PC-3 (cell line): ENCODE results near the gene HNRNPM.

ENCODE experiments used
- EZH2 ChIP-seq: fragments of 300-600 bp; sonication (generic); IDR thresholded peaks from one replicate; pipeline ENCODE4 v1.6.1; 2017; ENCODE audit warnings: antibody characterized with exemption, mild to moderate bottlenecking, low read length; ENCODE audit not compliant: unreplicated experiment
- TF ChIP-seq, protein P1 (sequence below): fragments of 300-600 bp; sonication (generic); conservative IDR thresholded peaks from 2 replicates; pipeline ENCODE4 v1.5.1; 2017; ENCODE audit warnings: antibody characterized with exemption, low read depth, mild to moderate bottlenecking, low read length

DNA sequence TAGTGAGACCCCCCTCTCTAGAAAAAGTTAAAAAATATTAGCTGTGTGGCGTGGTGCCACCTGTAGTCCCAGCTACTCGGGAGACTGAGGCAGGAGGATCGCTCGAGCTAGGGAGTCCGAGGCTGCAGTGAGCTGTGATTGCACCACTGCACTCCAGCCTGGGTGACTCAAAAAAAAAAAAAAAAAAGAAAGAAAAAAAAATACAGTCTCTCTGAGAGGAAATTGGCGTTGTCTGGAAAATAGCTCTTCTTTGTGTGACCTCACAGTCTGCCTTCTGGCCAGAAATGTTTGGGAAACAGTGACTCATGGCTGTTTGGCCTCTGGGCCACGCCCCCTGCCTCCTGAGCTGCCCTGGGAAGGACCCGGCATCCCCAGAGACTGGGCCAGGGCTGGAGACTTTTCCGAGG, 21.0 kb upstream of the HNRNPM start:
- TF ChIP-seq EZH2, result no peak
- TF ChIP-seq, protein P1, sequence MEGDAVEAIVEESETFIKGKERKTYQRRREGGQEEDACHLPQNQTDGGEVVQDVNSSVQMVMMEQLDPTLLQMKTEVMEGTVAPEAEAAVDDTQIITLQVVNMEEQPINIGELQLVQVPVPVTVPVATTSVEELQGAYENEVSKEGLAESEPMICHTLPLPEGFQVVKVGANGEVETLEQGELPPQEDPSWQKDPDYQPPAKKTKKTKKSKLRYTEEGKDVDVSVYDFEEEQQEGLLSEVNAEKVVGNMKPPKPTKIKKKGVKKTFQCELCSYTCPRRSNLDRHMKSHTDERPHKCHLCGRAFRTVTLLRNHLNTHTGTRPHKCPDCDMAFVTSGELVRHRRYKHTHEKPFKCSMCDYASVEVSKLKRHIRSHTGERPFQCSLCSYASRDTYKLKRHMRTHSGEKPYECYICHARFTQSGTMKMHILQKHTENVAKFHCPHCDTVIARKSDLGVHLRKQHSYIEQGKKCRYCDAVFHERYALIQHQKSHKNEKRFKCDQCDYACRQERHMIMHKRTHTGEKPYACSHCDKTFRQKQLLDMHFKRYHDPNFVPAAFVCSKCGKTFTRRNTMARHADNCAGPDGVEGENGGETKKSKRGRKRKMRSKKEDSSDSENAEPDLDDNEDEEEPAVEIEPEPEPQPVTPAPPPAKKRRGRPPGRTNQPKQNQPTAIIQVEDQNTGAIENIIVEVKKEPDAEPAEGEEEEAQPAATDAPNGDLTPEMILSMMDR, result no peak
